SK-N-SH (cell line): ENCODE measurements around the gene SOS2. TPM values are rescaled to one million over a fixed set of nuclear protein-coding genes. Genes with fewer than 3 reads are reported as not detected.
A peak's percentile ranks its signal among the peaks of the same experiment; 100 is the strongest.

ENCODE experiments used
- CTCF ChIA-PET: fragments of 300-600, 350-600 bp; formaldehyde crosslinking; extraction: SDS; loops from one replicate; lab custom pipeline; 2021; lab: Yijun Ruan, JAX
- POLR2A ChIA-PET: fragments of 350-600 bp; sonication (Branson Sonifier 250); formaldehyde crosslinking; extraction: SDS; loops from one replicate; lab custom pipeline; 2020; ENCODE audit warnings: antibody characterized with exemption, inconsistent platforms; lab: Yijun Ruan, JAX
- DNase-seq: peaks from one replicate; pipeline ENCODE4 v3.0.0; 2012
- H2AFZ ChIP-seq: fragments of 200-600 bp; sonication (generic); 2 replicates; pipeline ENCODE4 v1.8.1; 2016; ENCODE audit warnings: antibody characterized with exemption, mild to moderate bottlenecking, low read depth
- H3F3A ChIP-seq: fragments of 200-600 bp; sonication (generic); replicated peaks from 2 replicates; pipeline ENCODE3; 2016; ENCODE audit warnings: antibody characterized with exemption, mild to moderate bottlenecking; ENCODE audit not compliant: insufficient read depth
- H3K27ac ChIP-seq, 2 experiments: fragments of 200-500 bp in 1 of 2; fragments of 200-600 bp in 1 of 2; sonication (Bioruptor generic) in 1 of 2; sonication (generic), shearing (Covaris generic) in 1 of 2; 2 replicates each; pipeline versions ENCODE4 v1.5.1 to v1.6.1; 2014 to 2016; ENCODE audit warnings: low read depth in 2 of 2, inconsistent platforms in 1 of 2, low read length in 1 of 2, mild to moderate bottlenecking in 1 of 2, mixed read lengths in 1 of 2
- H3K27me3 ChIP-seq: fragments of 200-600 bp; sonication (generic), shearing (Covaris generic); 2 replicates; pipeline ENCODE4 v1.6.1; 2016; ENCODE audit warnings: mixed run types; ENCODE audit not compliant: insufficient read depth
- H3K36me3 ChIP-seq, 2 experiments: fragments of 200-500 bp in 1 of 2; fragments of 200-600 bp in 1 of 2; sonication (Bioruptor generic) in 1 of 2; sonication (generic) in 1 of 2; replicated peaks in 1 of 2; 2 replicates each; pipeline versions ENCODE3 to v1.5.1; 2014 to 2016; ENCODE audit warnings: low read length in 1 of 2, mild to moderate bottlenecking in 1 of 2; ENCODE audit not compliant: insufficient read depth in 2 of 2, control insufficient read depth in 1 of 2
- H3K4me1 ChIP-seq, 2 experiments: fragments of 200-500 bp in 1 of 2; fragments of 200-600 bp in 1 of 2; sonication (Bioruptor generic) in 1 of 2; sonication (generic), shearing (Covaris generic) in 1 of 2; 2 replicates each; pipeline versions ENCODE4 v1.5.1 to v1.6.1; 2014 to 2016; ENCODE audit warnings: low read depth in 1 of 2, low read length in 1 of 2, mixed run types in 1 of 2; ENCODE audit not compliant: insufficient read depth in 2 of 2, control insufficient read depth in 1 of 2
- H3K4me2 ChIP-seq: fragments of 200-600 bp; sonication (generic), shearing (Covaris generic); 2 replicates; pipeline ENCODE4 v1.6.1; 2017; ENCODE audit warnings: mixed run types
- H3K4me3 ChIP-seq, 2 experiments: fragments of 200-500 bp in 1 of 2; fragments of 200-600 bp in 1 of 2; sonication (Bioruptor generic) in 1 of 2; sonication (generic), shearing (Covaris generic) in 1 of 2; 2 replicates each; pipeline versions ENCODE4 v1.5.1 to v1.8.1; 2014 to 2016; ENCODE audit warnings: low read depth in 2 of 2, inconsistent platforms in 1 of 2, low read length in 1 of 2, mild to moderate bottlenecking in 1 of 2, mixed read lengths in 1 of 2, moderate library complexity in 1 of 2
- H3K79me2 ChIP-seq: fragments of 200-600 bp; sonication (generic); 2 replicates; pipeline ENCODE4 v1.8.1; 2017; ENCODE audit warnings: mild to moderate bottlenecking; ENCODE audit not compliant: insufficient read depth
- H3K9ac ChIP-seq: fragments of 200-600 bp; sonication (generic); 2 replicates; pipeline ENCODE4 v1.6.1; 2017; ENCODE audit warnings: mixed run types
- H3K9me2 ChIP-seq: fragments of 200-600 bp; sonication (generic); 2 replicates; pipeline ENCODE4 v1.6.1; 2017; ENCODE audit warnings: mixed run types
- H3K9me3 ChIP-seq: fragments of 200-600 bp; sonication (generic); 2 replicates; pipeline ENCODE4 v1.6.1; 2017; ENCODE audit warnings: mixed run types, mild to moderate bottlenecking, moderate library complexity
- H4K20me1 ChIP-seq: fragments of 200-600 bp; sonication (generic); 2 replicates; pipeline ENCODE4 v1.6.1; 2017; ENCODE audit warnings: mild to moderate bottlenecking, mixed run types; ENCODE audit not compliant: insufficient read depth
- CTCF ChIP-seq: fragments of 200-600 bp; sonication (generic); IDR thresholded peaks from 2 replicates; pipeline ENCODE4 v1.6.1; 2017; ENCODE audit warnings: antibody characterized with exemption, mild to moderate bottlenecking, moderate library complexity
- EP300 ChIP-seq, 2 experiments: IDR thresholded peaks; 2 replicates each; pipeline versions ENCODE4 v1.4.0 to v1.6.1; 2012; ENCODE audit warnings: borderline replicate concordance in 1 of 2, low read depth in 1 of 2, low read length in 1 of 2
- FOSL2 ChIP-seq: IDR thresholded peaks from 2 replicates; pipeline ENCODE4 v1.4.0; 2012; ENCODE audit warnings: low read depth, mild to moderate bottlenecking, moderate library complexity, borderline replicate concordance
- FOXJ3 ChIP-seq: sonication (generic); formaldehyde crosslinking; IDR thresholded peaks from 2 replicates; pipeline ENCODE4 v1.5.1; 2020; ENCODE audit warnings: mild to moderate bottlenecking, missing genetic modification reagents
- FOXM1 ChIP-seq: IDR thresholded peaks from 2 replicates; pipeline ENCODE4 v1.4.0; 2012; ENCODE audit warnings: low read depth, mild to moderate bottlenecking
- GABPA ChIP-seq: IDR thresholded peaks from 2 replicates; pipeline ENCODE4 v1.4.0; 2012; ENCODE audit warnings: low read depth, mild to moderate bottlenecking
- MAX ChIP-seq: IDR thresholded peaks from 2 replicates; pipeline ENCODE4 v1.4.0; 2012; ENCODE audit warnings: low read depth
- MEF2A ChIP-seq: IDR thresholded peaks from 2 replicates; pipeline ENCODE4 v1.4.0; 2012; ENCODE audit warnings: low read depth, borderline replicate concordance
- PBX3 ChIP-seq: IDR thresholded peaks from 2 replicates; pipeline ENCODE4; 2012
- REST ChIP-seq: IDR thresholded peaks from 2 replicates; pipeline ENCODE4 v1.6.1; 2012; ENCODE audit warnings: mild to moderate bottlenecking, low read depth, low read length, moderate library complexity
- RFX5 ChIP-seq: IDR thresholded peaks from 2 replicates; pipeline ENCODE4 v1.6.1; 2012; ENCODE audit warnings: mild to moderate bottlenecking, improper control_type of control experiment, low read length
- SIN3A ChIP-seq: IDR thresholded peaks from 2 replicates; pipeline ENCODE4 v1.6.1; 2012; ENCODE audit warnings: low read depth, mild to moderate bottlenecking, low read length, moderate library complexity, borderline replicate concordance
- SMC3 ChIP-seq: IDR thresholded peaks from 2 replicates; pipeline ENCODE4 v1.6.1; 2012; ENCODE audit warnings: low read depth, low read length, improper control_type of control experiment
- TCF12 ChIP-seq: IDR thresholded peaks from 2 replicates; pipeline ENCODE4 v1.4.0; 2012
- TEAD4 ChIP-seq: IDR thresholded peaks from 2 replicates; pipeline ENCODE4 v1.4.0; 2012; ENCODE audit warnings: mild to moderate bottlenecking, borderline replicate concordance; ENCODE audit not compliant: insufficient read depth
- YY1 ChIP-seq: IDR thresholded peaks from 2 replicates; pipeline ENCODE4 v1.4.0; 2012; ENCODE audit warnings: low read depth, mild to moderate bottlenecking
- WGBS: methylation state at CpG from one replicate; pipeline ENCODE4 v1.1.6; 2017; ENCODE audit warnings: low lambda C conversion rate; 5-methylcytosine and 5-hydroxymethylcytosine counted together
- polyA plus RNA-seq, 3 experiments: library from polyadenylated mRNA; depleted of rRNA; stranded (reverse); fragments of >200 nt; gene quantifications; 2 replicates each; pipeline ENCODE4 v1.2.3, GENCODE V29; 2012

Gene SOS2
- polyA plus RNA-seq, 1 of the 3 experiments (the other 2 are of a cell fraction): 6.2 TPM

- no peak for TF ChIP-seq REST
- peak; percentile 87 for TF ChIP-seq MAX
- 0 out of 2 replicates have a peak, but pooled peaks have one; percentile 37 for TF ChIP-seq GABPA
- no peak for TF ChIP-seq TEAD4
- no peak for TF ChIP-seq RFX5
- TF ChIP-seq PBX3: no peak
- no peak for TF ChIP-seq FOXJ3 (CRISPR knock-in tag)
- TF ChIP-seq, all 33 proteins: peak for 13
These were observed 115.0 kb downstream of the SOS2 start, which contains the start of gene VCPKMT (continued) for GRCh38 chr14:50116181-50116956.

GRCh38 chr14:50113381-50114035 is 117.9 kb downstream of the SOS2 start:
- no peaks in the 10 kb centered on the region for H3K9me3 ChIP-seq
- H3K4me2 ChIP-seq: no peak overlapping the region
- no peak overlapping the region for H3K9ac ChIP-seq
- no peaks in the 10 kb centered on the region for H3K9me2 ChIP-seq
- POLR2A ChIA-PET: no interaction called here
- H3K4me1 ChIP-seq: peaks cover 8% of the 10 kb centered on the region in 2 experiments
- no peak for DNase-seq
- CTCF ChIA-PET: interaction anchor here (1.1 to 3.4 kb wide), 4 partner anchors 9 to 260 kb away, joined by 3 to 19 read pairs (median 12); no protein-coding TSS in a partner anchor
- H2AFZ ChIP-seq: no peak overlapping the region
- peaks cover 66 to 83% of the 10 kb centered on the region in 2 experiments for H3K36me3 ChIP-seq
- no peak for TF ChIP-seq CTCF
- no peak for TF ChIP-seq MEF2A
- TF ChIP-seq SMC3: no peak
- TF ChIP-seq YY1: no peak
- no peak for TF ChIP-seq FOXM1
- TF ChIP-seq REST: no peak
- no peak for TF ChIP-seq MAX
- TF ChIP-seq FOSL2: no peak
- TF ChIP-seq SIN3A: no peak
- TF ChIP-seq EP300 (IDR thresholded peaks at IDR 0.05; ENCODE audit: borderline replicate concordance in 1 of 2, low read depth in 1 of 2, low read length in 1 of 2): no peak
- TF ChIP-seq TCF12: no peak
- TF ChIP-seq, all 33 proteins: peak for 0
- Histone ChIP-seq H4K20me1 (no peaks in the 10 kb centered on the region), H3K27ac (no peak overlapping the region), H3K4me3 (no peak overlapping the region), H3K27me3 (no peaks in the 10 kb centered on the region), H3F3A (peaks cover 28% of the 10 kb centered on the region), H3K79me2 (peaks cover 55% of the 10 kb centered on the region)
- 84% methylated on average over 3 of the region's 4 CpGs for WGBS
